ENCODE results near the gene ACOX2. TPM values are rescaled to one million over a fixed set of nuclear protein-coding genes. Genes with fewer than 3 reads are reported as not detected.

The ACOX2 gene
- total and polyA plus RNA-seq, 2 of the 8 experiments (the other 6 are each of a cell fraction or from before 2014, with no cell fraction given): 3.2 to 9.2 TPM

- no peak for DNase-seq (ENCODE audit: low read depth in 1 of 2, low spot score in 2 of 2)
- Histone ChIP-seq H3K4me2 (ENCODE audit: insufficient read depth in 1 of 2, low read depth in 2 of 2, low read length in 2 of 2) (peak overlapping the region; percentile 64 to 72), H3K18ac (ENCODE audit: extremely low read depth, low read length) (no peak overlapping the region), H3K36me3 (ENCODE audit: control insufficient read depth in 2 of 4, insufficient read depth in 4 of 4, low read length in 3 of 4) (no peaks in the 10 kb centered on the region), H3K4ac (replicated peaks; ENCODE audit: insufficient read length, low read depth, low read length) (no peak overlapping the region), H2AFZ (ENCODE audit: low read length) (no peak overlapping the region), H3K9me3 (ENCODE audit: insufficient read depth in 2 of 2, low read depth in 1 of 2, low read length in 1 of 2) (no peaks in the 10 kb centered on the region), H2BK120ac (replicated peaks; ENCODE audit: low read depth, low read length) (no peak overlapping the region), H4K8ac (ENCODE audit: extremely low read depth, insufficient read depth, low read length) (no peak overlapping the region), H3K4me1 (replicated peaks in 1 of 4; ENCODE audit: control insufficient read depth in 3 of 4, insufficient read depth in 4 of 4, low read length in 3 of 4) (peaks cover 5 to 21% (median 12%) of the 10 kb centered on the region in 4 experiments; a peak in 6 of 7 replicates), H3K23me2 (ENCODE audit: low read depth, low read length) (peaks cover 2% of the 10 kb centered on the region; the same call in 1 of the 2 replicates), H2BK12ac (ENCODE audit: low read depth, low read length) (0 out of 2 replicates have a peak overlapping the region, but pooled peaks have one; percentile 62), H4K91ac (replicated peaks; ENCODE audit: insufficient read length, low read length) (no peak overlapping the region), H3K79me2 (ENCODE audit: control insufficient read depth in 1 of 2, insufficient read depth in 2 of 2, low read length in 2 of 2) (no peaks in the 10 kb centered on the region), H2BK20ac (ENCODE audit: low read length) (0 out of 2 replicates have a peak overlapping the region, but pooled peaks have one; percentile 72), H3K9ac (replicated peaks in 1 of 4; ENCODE audit: extremely low read depth in 1 of 4, low read depth in 3 of 4, low read length in 3 of 4) (no peak overlapping the region), H3K14ac (ENCODE audit: insufficient read length) (no peak overlapping the region), H3K23ac (ENCODE audit: insufficient read length) (no peak overlapping the region), H3K79me1 (ENCODE audit: low read depth, low read length) (no peaks in the 10 kb centered on the region), H4K5ac (ENCODE audit: insufficient read length, low read depth, low read length) (no peak overlapping the region), H2AK5ac (ENCODE audit: low read depth, low read length) (no peak overlapping the region), H3K4me3 (ENCODE audit: extremely low read depth in 1 of 4, insufficient read depth in 2 of 4, low read depth in 3 of 4, low read length in 4 of 4) (peak overlapping the region in 1 of 4 experiments; percentile 47; a peak in 2 of 8 replicates), H3K27ac (ENCODE audit: low read depth, low read length) (no peak overlapping the region), H2BK15ac (ENCODE audit: low read length) (0 out of 2 replicates have a peak overlapping the region, but pooled peaks have one; percentile 53), H3K56ac (replicated peaks; ENCODE audit: insufficient read length, low read depth, low read length) (no peak overlapping the region), H4K20me1 (replicated peaks in 1 of 2; ENCODE audit: control insufficient read depth in 1 of 2, insufficient read depth in 2 of 2, low read length in 2 of 2) (peaks cover 0 to 5% of the 10 kb centered on the region in 2 experiments), H3K27me3 (replicated peaks in 1 of 4; ENCODE audit: control insufficient read depth in 3 of 4, extremely low read depth in 1 of 4, insufficient read depth in 3 of 4, low read length in 3 of 4) (peaks cover 7 to 35% (median 31%) of the 10 kb centered on the region in 4 experiments), H2BK5ac (ENCODE audit: low read depth, low read length) (no peak overlapping the region)
- WGBS, 2 experiments (ENCODE audit: extremely low coverage in 1 of 2, insufficient coverage in 1 of 2, insufficient read length in 1 of 2, insufficient replicate concordance in 2 of 2, low coverage in 1 of 2, low lambda C conversion rate in 2 of 2, missing lambda C conversion rate in 1 of 2): 90% methylated on average over 10 of the region's 10 CpGs; no CpG with 5 or more reads in 1 of the 2 experiments
- FAIRE-seq: no peak
- ChIA-PET CTCF (ENCODE audit: partially characterized antibody) (interaction anchor here (1.0 to 40.0 kb wide), 9 partner anchors 8 to 60 kb away, joined by 3 to 994 read pairs (median 6); no protein-coding TSS in a partner anchor), POLR2A (ENCODE audit: partially characterized antibody) (interaction anchor here (0.9 kb wide), 1 partner anchor 19 kb away, joined by 3 read pairs; no protein-coding TSS in a partner anchor)
- TF ChIP-seq EZH2 (IDR thresholded peaks at IDR 0.05; ENCODE audit: low read depth, low read length, severe bottlenecking): no peak
- no peak for TF ChIP-seq JUN (IDR thresholded peaks at IDR 0.05; ENCODE audit: low read depth, low read length)
- no peak for TF ChIP-seq BACH1 (IDR thresholded peaks at IDR 0.05; ENCODE audit: low read length)
- no peak for TF ChIP-seq SAP30 (IDR thresholded peaks at IDR 0.05; ENCODE audit: insufficient read depth, insufficient replicate concordance, low read length)
- no peak for TF ChIP-seq PHF8 (conservative IDR thresholded peaks at IDR 0.05; ENCODE audit: low read depth, low read length)
- no peak for TF ChIP-seq CTCF (IDR thresholded peaks at IDR 0.05; ENCODE audit: control extremely low read depth in 1 of 3, insufficient read depth in 1 of 3, low read depth in 1 of 3, low read length in 3 of 3)
- TF ChIP-seq POLR2AphosphoS5 (IDR thresholded peaks at IDR 0.05; ENCODE audit: low read depth, low read length): no peak
- no peak for TF ChIP-seq HDAC2 (IDR thresholded peaks at IDR 0.05; ENCODE audit: borderline replicate concordance in 1 of 2, low read depth in 2 of 2, low read length in 2 of 2)
- TF ChIP-seq TEAD4 (IDR thresholded peaks at IDR 0.05; ENCODE audit: low read depth, low read length): no peak
Observed at GRCh38 chr3:58584690-58585004, 47.7 kb upstream of the ACOX2 start.

All from H1 (cell line).